Testis (tissue), 2 donors: ENCODE data around the gene SSR4.

Source experiments
- CTCF ChIP-seq, 3 experiments: fragments of 450-650 bp in 2 of 3; fragments of 200-600 bp in 1 of 3; sonication (generic) in 1 of 3; IDR thresholded peaks; one replicate each; pipeline ENCODE4 v1.5.1; 2016 to 2019; ENCODE audit warnings: antibody characterized with exemption in 3 of 3, mild to moderate bottlenecking in 2 of 3, moderate library complexity in 1 of 3
- POLR2A ChIP-seq: fragments of 450-650 bp; IDR thresholded peaks from one replicate; pipeline ENCODE4 v1.6.1; 2017; ENCODE audit warnings: antibody characterized with exemption, mild to moderate bottlenecking, moderate library complexity

- TF ChIP-seq CTCF (IDR thresholded peaks at IDR 0.05) (no peak), POLR2A (no peak)
Measured at GRCh38 chrX:153812220-153812619, 17.8 kb downstream of the SSR4 start.
